Central memory CD8-positive, alpha-beta T cell (primary cell): Measurements from ENCODE around the gene CCAR1.
A peak's percentile ranks its signal among the peaks of the same experiment; 100 is the strongest.
"Not testable (repeated sequence)": the region's sequence is repeated elsewhere in the genome, so short reads cannot be mapped to it uniquely, and the experiment has no call there.

Experiments
- ATAC-seq: fragments of 150-1000 bp; cut with Tn5 transposase; replicated peaks from 2 replicates; pipeline ENCODE4 v1.10.0; 2022; ENCODE audit warnings: mild to moderate bottlenecking, moderate FRiP score, moderate number of reproducible peaks; ENCODE audit not compliant: poor library complexity, severe bottlenecking; ENCODE audit errors: extremely low read depth
- DNase-seq, 2 donors: peaks; one replicate each; pipeline ENCODE4 v3.0.0; 2021; ENCODE audit warnings: low spot score in 2 of 2
- H3K27ac Mint-ChIP-seq: one replicate; pipeline ENCODE4 v1.8.0; 2022; ENCODE audit warnings: low read depth, mild to moderate bottlenecking, moderate library complexity, mixed read lengths
- H3K27me3 Mint-ChIP-seq: one replicate; pipeline ENCODE4 v1.8.0; 2022; ENCODE audit warnings: mixed read lengths
- H3K36me3 Mint-ChIP-seq: one replicate; pipeline ENCODE4 v1.8.0; 2022; ENCODE audit warnings: mild to moderate bottlenecking, moderate library complexity, mixed read lengths; ENCODE audit not compliant: insufficient read depth
- H3K4me1 Mint-ChIP-seq: one replicate; pipeline ENCODE4 v1.8.0; 2022; ENCODE audit warnings: mixed read lengths
- H3K4me3 Mint-ChIP-seq: one replicate; pipeline ENCODE4 v1.8.0; 2022; ENCODE audit warnings: mild to moderate bottlenecking, moderate library complexity, mixed read lengths
- H3K9me3 Mint-ChIP-seq: one replicate; pipeline ENCODE4 v1.8.0; 2022; ENCODE audit warnings: mixed read lengths

CCAR1 gene

DNA sequence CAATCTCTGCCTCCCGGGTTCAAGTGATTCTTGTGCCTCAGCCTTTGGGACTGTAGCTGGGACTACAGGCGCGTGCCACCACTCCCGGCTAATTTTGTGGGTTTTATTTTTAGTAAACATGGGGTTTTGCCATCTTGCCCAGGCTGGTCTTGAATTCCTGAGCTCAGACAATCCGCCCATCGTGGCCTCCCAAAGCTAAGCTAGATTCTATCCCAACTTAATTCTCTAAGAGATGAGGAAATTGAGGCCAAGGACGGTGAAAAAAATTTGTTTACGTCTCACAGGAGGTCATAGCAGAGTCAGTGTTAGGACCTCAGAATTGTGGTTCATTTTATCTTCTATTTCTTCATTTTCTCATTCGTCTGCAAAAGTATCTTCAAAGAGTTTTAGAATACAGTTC, 6.1 kb downstream of the CCAR1 start:
- Mint-ChIP-seq H3K4me1 (peaks cover 22% of the 10 kb centered on the region), H3K27me3 (no peaks in the 10 kb centered on the region), H3K36me3 (peaks cover 71% of the 10 kb centered on the region), H3K27ac (peak overlapping the region; percentile 44), H3K9me3 (no peaks in the 10 kb centered on the region), H3K4me3 (no peak overlapping the region)
- no peak for DNase-seq
- no peak for ATAC-seq

DNA sequence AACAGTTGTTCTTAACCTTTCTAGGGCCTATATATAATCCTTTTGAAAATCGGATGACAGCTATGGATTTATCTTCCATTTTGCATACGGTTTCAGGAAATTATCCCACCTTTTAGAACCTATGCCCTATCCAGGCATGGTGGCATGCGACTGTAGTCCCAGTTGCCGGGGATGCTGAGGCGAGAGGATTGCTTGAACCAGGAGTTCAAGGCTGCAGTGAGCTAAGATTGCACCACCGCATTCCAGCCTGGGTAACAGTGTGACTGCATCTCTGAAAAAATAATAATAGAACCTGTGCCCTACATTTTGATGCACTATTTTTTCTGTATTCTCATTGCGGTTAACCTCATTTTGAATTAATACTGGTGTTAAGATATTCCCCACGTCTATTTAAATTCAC, 11.6 kb downstream of the CCAR1 start:
- DNase-seq (no peak), ATAC-seq (no peak)
- Mint-ChIP-seq H3K27ac (no peak overlapping the region), H3K4me3 (no peak overlapping the region), H3K36me3 (peaks cover 61% of the 10 kb centered on the region), H3K9me3 (no peaks in the 10 kb centered on the region), H3K4me1 (peaks cover 17% of the 10 kb centered on the region), H3K27me3 (no peaks in the 10 kb centered on the region)

DNA sequence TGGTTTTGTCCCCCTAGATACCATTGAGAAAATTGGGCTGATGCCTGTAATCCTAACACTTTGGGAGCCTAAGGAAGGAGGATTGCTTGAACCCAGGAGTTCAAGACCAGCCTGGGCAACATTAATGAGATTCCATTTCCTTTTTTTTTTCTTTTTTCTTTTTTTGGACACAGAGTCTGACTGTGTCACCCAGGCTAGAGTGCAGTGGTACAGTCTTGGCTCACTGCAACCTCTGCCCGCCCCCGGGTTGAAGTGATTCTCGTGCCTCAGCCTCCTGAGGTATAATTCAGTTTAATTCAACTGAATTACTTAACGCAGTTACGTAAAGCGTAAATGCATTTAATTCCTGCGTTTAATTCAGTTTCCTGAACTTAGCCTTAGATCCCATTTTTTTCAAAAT, 13.3 kb downstream of the CCAR1 start:
- Mint-ChIP-seq H3K27me3 (no peaks in the 10 kb centered on the region), H3K4me3 (no peak overlapping the region), H3K9me3 (no peaks in the 10 kb centered on the region), H3K27ac (no peak overlapping the region), H3K4me1 (peaks cover 12% of the 10 kb centered on the region), H3K36me3 (peaks cover 66% of the 10 kb centered on the region)
- no peak for ATAC-seq
- no peak for DNase-seq

DNA sequence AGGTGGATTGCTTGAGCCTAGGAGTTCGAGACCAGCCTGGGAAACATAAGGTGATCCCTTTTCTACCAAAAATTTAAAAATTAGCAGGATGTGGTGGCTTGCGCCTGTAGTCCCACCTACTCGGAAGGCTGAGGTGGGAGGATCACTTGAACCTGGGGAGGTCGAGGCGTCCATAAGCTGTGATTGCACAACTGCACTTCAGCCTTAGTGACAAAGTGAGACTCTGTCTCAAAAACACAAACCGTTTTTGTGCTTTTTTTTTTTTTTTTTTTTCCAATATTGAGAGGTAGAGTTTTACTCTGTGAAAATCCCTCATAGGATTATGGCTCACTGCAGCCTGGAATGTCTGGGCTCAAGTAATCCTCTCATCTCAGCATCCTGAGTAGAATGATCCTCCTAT, 14.1 kb downstream of the CCAR1 start:
- H3K4me1 Mint-ChIP-seq: peaks cover 20% of the 10 kb centered on the region
- no peak overlapping the region for H3K4me3 Mint-ChIP-seq
- H3K36me3 Mint-ChIP-seq: peaks cover 66% of the 10 kb centered on the region
- no peak for ATAC-seq
- no peak overlapping the region for H3K27ac Mint-ChIP-seq
- no peaks in the 10 kb centered on the region for H3K9me3 Mint-ChIP-seq
- DNase-seq: no peak
- H3K27me3 Mint-ChIP-seq: no peaks in the 10 kb centered on the region

DNA sequence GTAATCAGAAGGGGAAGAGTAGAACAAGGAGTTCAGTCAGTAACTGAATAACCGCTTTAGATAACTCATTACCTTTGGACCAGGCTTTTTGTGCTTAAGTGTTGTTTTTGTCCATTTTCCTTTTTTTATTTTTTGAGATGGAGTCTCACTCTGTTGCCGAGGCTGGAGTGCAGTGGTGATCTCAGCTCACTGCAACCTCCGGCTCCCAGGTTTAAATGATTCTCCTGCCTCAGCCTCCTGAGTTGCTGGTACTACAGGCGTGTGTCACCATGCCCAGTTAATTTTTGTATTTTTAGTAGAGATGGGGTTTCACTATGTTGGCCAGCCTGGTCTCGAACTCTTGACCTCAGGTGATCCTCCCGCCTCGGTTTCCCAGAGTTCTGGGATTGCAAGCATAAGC, 14.7 kb downstream of the CCAR1 start:
- Mint-ChIP-seq H3K36me3 (peaks cover 66% of the 10 kb centered on the region), H3K4me1 (peaks cover 20% of the 10 kb centered on the region)
- not testable (repeated sequence) for H3K27ac Mint-ChIP-seq, H3K4me3 Mint-ChIP-seq, DNase-seq, H3K9me3 Mint-ChIP-seq, H3K27me3 Mint-ChIP-seq, ATAC-seq

DNA sequence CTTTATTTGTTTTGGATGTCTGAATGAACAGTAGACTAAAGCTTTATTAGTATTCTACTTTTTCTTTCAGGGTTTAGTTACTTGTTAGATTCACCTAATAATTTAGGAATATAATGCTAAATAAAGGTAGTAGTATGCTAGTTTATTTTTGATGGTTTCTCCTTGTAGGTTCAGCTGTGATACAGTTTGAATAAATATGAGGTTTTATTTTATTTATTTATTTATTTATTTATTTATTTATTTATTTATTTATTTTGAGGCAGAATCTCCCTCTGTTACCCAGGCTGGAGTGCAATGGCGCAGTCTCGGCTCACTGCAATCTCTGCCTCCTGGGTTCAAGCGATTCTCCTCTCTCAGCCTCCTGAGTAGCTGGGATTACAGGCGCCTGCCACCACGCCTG, 19.6 kb downstream of the CCAR1 start:
- not testable (repeated sequence) for H3K9me3 Mint-ChIP-seq

DNA sequence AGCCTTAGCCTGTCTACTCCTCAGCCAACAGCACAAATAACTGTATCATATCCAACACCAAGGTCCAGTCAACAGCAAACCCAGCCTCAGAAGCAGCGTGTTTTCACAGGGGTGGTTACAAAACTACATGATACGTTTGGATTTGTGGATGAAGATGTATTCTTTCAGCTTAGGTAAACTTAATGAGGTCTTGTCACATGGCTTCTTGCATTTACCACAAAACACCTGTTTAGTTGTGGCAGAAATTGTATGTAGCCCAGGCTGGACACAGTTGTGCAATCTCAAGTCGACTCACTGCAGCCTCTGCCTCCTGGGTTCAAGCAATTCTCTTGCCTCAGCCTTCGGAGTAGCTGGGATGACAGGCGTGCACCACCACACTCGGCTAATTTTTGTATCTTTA, 21.4 kb downstream of the CCAR1 start:
- Mint-ChIP-seq H3K27me3 (no peaks in the 10 kb centered on the region), H3K36me3 (peaks cover 76% of the 10 kb centered on the region), H3K4me1 (peaks cover 9% of the 10 kb centered on the region), H3K27ac (no peak overlapping the region), H3K9me3 (no peaks in the 10 kb centered on the region), H3K4me3 (no peak overlapping the region)
- no peak for ATAC-seq
- no peak for DNase-seq

More for the DNA sequence above, 19.6 kb downstream of the CCAR1 start:
- peaks cover 20% of the 10 kb centered on the region for H3K4me1 Mint-ChIP-seq
- H3K4me3 Mint-ChIP-seq, H3K27ac Mint-ChIP-seq, H3K27me3 Mint-ChIP-seq, ATAC-seq, DNase-seq: not testable (repeated sequence)
- peaks cover 75% of the 10 kb centered on the region for H3K36me3 Mint-ChIP-seq

DNA sequence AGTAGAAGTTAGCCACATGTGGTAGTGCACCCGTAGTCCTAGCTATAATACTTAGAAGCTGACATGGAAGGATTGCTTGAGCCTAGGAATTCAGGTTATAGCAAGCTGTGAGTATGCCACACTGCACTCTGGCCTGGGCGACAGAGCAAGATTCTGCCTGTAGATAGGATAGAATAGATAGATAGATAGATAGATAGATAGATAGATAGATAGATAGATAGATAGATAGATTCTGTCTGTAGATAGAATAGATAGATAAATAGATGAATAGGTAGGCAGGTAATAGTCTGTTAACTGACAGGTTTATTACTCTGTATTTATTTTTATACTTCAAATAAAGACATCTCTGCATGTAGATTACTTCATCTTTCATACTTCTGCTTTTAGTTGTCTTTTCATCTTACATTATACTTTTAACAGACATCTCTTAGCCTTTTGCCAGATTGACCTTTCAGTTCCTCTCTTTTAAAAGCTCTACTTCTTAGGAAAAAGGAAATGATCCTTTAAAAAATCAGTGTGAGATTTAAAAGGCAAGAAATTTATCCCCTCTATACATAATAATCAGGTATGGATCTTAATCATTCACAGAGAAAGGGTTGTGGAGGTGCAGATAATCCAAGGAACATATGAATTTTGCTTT, 31.8 kb downstream of the CCAR1 start:
- no peak overlapping the region for H3K4me3 Mint-ChIP-seq

DNA sequence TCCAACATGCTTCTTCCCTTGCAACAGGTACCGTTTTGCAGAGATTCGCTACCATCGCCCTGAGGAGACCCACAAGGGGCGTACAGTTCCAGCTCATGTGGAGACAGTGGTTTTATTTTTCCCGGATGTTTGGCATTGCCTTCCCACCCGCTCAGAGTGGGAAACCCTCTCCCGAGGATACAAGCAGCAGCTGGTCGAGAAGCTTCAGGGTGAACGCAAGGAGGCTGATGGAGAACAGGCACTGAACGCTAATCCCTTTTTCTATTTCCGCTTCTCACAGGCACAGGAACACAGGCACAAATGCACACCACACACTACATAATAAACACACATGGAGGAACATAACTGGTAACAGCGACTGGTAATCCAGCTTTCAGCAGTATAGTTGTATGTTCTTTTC, 35.2 kb downstream of the CCAR1 start:
- Mint-ChIP-seq H3K36me3 (peaks cover 80% of the 10 kb centered on the region), H3K27ac (no peak overlapping the region), H3K4me3 (no peak overlapping the region), H3K4me1 (no peaks in the 10 kb centered on the region), H3K9me3 (no peaks in the 10 kb centered on the region), H3K27me3 (no peaks in the 10 kb centered on the region)
- DNase-seq (no peak), ATAC-seq (no peak)

More for the DNA sequence above, 31.8 kb downstream of the CCAR1 start:
- no peaks in the 10 kb centered on the region for H3K9me3 Mint-ChIP-seq
- no peaks in the 10 kb centered on the region for H3K4me1 Mint-ChIP-seq
- DNase-seq: no peak
- no peak for ATAC-seq
- H3K27ac Mint-ChIP-seq: peak overlapping the region; percentile 48
- no peaks in the 10 kb centered on the region for H3K27me3 Mint-ChIP-seq
- H3K36me3 Mint-ChIP-seq: peaks cover 83% of the 10 kb centered on the region

DNA sequence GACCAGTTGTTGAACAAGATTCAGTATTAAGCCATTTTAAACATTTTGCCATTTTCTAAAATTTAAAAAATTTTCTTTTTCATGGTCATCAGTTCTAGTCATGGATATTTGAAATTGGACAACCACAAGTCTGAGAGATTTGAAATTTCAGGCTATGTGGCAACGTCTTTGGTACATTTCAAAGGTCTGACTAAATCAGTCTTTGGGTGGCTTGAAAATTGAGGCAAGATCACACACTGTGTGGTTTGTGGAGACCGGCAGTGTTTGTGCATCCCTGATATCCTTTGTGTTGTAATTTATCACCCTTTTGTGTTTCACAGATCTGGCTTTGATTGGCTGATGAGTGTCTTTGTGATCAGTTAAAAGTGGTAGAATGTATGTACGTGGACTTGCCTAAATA, 35.7 kb downstream of the CCAR1 start:
- ATAC-seq (no peak), DNase-seq (no peak)
- Mint-ChIP-seq H3K27ac (no peak overlapping the region), H3K36me3 (peaks cover 80% of the 10 kb centered on the region), H3K4me1 (no peaks in the 10 kb centered on the region), H3K9me3 (no peaks in the 10 kb centered on the region), H3K4me3 (no peak overlapping the region), H3K27me3 (no peaks in the 10 kb centered on the region)

DNA sequence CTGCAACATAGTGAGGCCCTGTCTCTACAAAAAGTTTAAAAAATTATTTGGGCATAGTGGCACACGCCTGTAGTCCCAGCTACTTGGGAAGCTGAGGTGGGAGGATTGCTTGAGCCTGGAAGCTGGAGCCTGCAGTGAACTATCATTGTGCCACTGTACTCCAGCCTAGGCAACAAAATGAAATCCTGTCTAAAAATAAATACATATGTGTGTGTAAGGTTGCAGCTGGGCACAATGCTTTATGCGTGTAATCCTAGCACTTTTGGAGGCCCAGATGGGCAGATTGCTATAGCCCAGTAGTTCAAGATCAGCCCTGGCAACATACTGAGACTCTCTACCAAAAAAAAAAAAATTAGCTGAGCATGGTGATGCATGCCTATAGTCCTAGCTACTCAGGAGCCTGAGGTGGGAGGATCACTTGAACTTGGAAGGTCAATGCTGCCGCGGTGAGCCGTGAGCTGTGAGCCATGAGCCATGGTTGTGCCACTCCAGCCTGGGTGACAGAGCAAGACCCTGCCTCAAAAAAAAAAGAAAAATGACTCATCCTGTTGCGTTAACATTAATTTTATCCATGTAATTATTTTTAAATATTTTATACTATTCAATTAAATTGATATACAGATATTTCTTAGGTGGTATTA, 38.3 kb downstream of the CCAR1 start:
- H3K27ac Mint-ChIP-seq: no peak overlapping the region
- ATAC-seq: no peak
- peaks cover 76% of the 10 kb centered on the region for H3K36me3 Mint-ChIP-seq
- H3K4me3 Mint-ChIP-seq: no peak overlapping the region
- peaks cover 5% of the 10 kb centered on the region for H3K4me1 Mint-ChIP-seq
- DNase-seq: no peak
- no peaks in the 10 kb centered on the region for H3K9me3 Mint-ChIP-seq
- H3K27me3 Mint-ChIP-seq: no peaks in the 10 kb centered on the region

DNA sequence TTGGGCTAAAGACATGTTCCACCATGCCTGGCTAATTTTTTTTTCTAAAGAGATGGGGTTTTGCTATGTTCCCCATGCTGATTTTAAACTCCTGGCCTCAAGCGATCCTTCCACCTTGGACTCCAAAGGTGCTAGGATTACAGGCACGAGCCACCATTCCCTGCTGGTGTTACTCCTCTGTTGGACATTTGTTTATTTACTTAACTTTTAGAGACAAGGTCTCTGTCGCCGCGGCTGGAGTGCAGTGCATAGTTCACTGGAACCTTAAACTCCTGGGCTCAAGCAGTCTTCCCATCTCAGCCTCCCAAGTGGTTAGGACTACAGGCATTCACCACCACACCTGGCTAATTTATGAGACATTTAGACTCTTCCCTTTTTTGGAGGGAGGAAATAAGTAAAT, 38.9 kb downstream of the CCAR1 start:
- ATAC-seq (no peak), DNase-seq (no peak)
- H3K27me3 Mint-ChIP-seq: no peaks in the 10 kb centered on the region
- H3K4me1 Mint-ChIP-seq: peaks cover 11% of the 10 kb centered on the region
- H3K27ac Mint-ChIP-seq: no peak overlapping the region
- H3K4me3 Mint-ChIP-seq: no peak overlapping the region
- H3K9me3 Mint-ChIP-seq: no peaks in the 10 kb centered on the region
- H3K36me3 Mint-ChIP-seq: peaks cover 79% of the 10 kb centered on the region

DNA sequence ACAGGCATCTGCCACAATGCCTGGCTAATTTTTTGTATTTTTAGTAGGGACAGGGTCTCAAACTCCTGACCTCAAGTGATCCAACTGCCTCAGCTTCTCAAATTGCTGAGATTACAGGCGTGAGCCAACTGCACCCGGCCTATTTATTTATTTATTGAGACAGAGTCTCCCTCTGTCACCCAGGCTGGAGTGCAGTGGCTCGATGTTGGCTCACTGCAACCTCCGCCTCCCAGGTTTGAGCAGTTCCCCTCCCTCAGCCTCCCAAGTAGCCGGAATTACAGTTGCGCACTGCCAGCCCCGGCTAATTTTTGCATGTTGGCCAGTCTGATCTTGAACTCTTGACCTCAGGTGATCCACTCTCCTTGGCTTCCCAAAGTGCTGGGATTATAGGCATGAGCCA, 46.4 kb downstream of the CCAR1 start:
- H3K36me3 Mint-ChIP-seq: peaks cover 78% of the 10 kb centered on the region
- not testable (repeated sequence) for H3K4me3 Mint-ChIP-seq, H3K9me3 Mint-ChIP-seq, ATAC-seq, H3K27me3 Mint-ChIP-seq, H3K27ac Mint-ChIP-seq, DNase-seq
- peaks cover 15% of the 10 kb centered on the region for H3K4me1 Mint-ChIP-seq
